GM18909 (cell line): ENCODE data around the gene BRSK2.
A peak's percentile ranks its signal among the peaks of the same experiment; 100 is the strongest.
"Not testable (repeated sequence)": the region's sequence is repeated elsewhere in the genome, so short reads cannot be mapped to it uniquely, and the experiment has no call there.

Source experiments
- ATAC-seq: cut with Tn5 transposase; IDR thresholded peaks from one replicate; pipeline ENCODE4 v1.9.1; 2021; ENCODE audit warnings: mild to moderate bottlenecking; ENCODE audit not compliant: unreplicated experiment, poor library complexity

Gene BRSK2

GRCh38 chr11:1389932-1390568 lies at the start of gene BRSK2:
Gene BRSK2, plus strand, starts transcription at chr11:1389934. Its CDS starts 351 bp downstream, at chr11:1390285.
- peak; percentile 3 for ATAC-seq

GRCh38 chr11:1340111-1340510 lies 49.6 kb upstream of the BRSK2 start:
- ATAC-seq = no peak

- ATAC-seq = not testable (repeated sequence)
Measured at GRCh38 chr11:1341226-1341625, 48.5 kb upstream of the BRSK2 start.

GRCh38 chr11:1341928-1342524 lies 47.7 kb upstream of the BRSK2 start:
- no peak for ATAC-seq

GRCh38 chr11:1342946-1343345 lies 46.8 kb upstream of the BRSK2 start:
- no peak for ATAC-seq

- ATAC-seq = no peak
Measured at GRCh38 chr11:1343391-1344055, 46.2 kb upstream of the BRSK2 start.

GRCh38 chr11:1344056-1344635 lies 45.6 kb upstream of the BRSK2 start:
- ATAC-seq = no peak

- ATAC-seq = no peak
Measured at GRCh38 chr11:1345737-1346513, 43.8 kb upstream of the BRSK2 start.

- no peak for ATAC-seq
Measured at GRCh38 chr11:1346669-1347390, 42.9 kb upstream of the BRSK2 start.

GRCh38 chr11:1347411-1347999 lies 42.2 kb upstream of the BRSK2 start:
- ATAC-seq = not testable (repeated sequence)

GRCh38 chr11:1348146-1348795 lies 41.5 kb upstream of the BRSK2 start:
- no peak for ATAC-seq

GRCh38 chr11:1348796-1349326 lies 40.9 kb upstream of the BRSK2 start:
- no peak for ATAC-seq

GRCh38 chr11:1349327-1350041 lies 40.2 kb upstream of the BRSK2 start:
- ATAC-seq = no peak

GRCh38 chr11:1350086-1350725 lies 39.5 kb upstream of the BRSK2 start:
- ATAC-seq = no peak

GRCh38 chr11:1351278-1351937 lies 38.3 kb upstream of the BRSK2 start:
- no peak for ATAC-seq

- no peak for ATAC-seq
Measured at GRCh38 chr11:1352696-1353382, 36.9 kb upstream of the BRSK2 start.
